ENCODE results near the gene MZB1. TPM values are rescaled to one million over a fixed set of nuclear protein-coding genes. Genes with fewer than 3 reads are reported as not detected.

The MZB1 gene
- total and polyA plus RNA-seq, 2 of the 13 experiments (the other 11 are each of a cell fraction or from before 2014, with no cell fraction given), result 0.31 to 0.40 TPM

DNA sequence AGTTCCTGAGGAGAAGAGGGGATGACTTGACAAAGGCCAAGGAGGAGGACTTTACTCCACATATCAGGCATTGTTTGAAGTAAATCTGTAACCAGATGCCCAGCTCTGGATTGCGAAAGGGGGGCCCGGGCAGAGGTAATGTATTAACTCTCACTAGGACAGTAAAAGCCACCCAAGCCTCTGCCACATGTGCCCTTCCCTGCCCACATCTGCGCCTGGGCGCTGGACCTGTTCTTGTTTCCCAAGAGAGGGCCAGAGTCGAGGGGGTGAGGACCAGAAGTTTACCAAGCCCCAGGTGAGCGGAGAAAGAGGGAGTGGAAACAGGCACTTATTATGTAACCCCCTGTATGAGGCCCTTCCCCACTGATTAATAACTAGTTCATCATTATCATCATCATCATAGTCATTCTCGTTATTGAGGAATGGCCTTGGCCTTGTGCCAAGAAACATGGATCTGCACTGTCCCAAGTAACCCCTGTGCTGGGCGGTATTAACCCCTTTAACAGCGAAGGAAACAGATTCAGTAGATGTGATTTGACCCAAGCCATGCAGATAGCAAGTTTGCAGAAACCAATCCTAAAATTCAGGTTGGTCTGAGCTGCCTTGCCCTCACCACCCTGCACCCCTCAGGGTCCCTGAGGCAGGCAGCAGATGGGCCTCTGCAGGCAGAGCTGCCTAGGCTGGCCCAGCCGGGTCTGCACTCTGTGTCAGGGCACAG, 6.3 kb downstream of the MZB1 start, which contains the start of gene SLC23A1 (continued):
- TF ChIP-seq, protein P1, sequence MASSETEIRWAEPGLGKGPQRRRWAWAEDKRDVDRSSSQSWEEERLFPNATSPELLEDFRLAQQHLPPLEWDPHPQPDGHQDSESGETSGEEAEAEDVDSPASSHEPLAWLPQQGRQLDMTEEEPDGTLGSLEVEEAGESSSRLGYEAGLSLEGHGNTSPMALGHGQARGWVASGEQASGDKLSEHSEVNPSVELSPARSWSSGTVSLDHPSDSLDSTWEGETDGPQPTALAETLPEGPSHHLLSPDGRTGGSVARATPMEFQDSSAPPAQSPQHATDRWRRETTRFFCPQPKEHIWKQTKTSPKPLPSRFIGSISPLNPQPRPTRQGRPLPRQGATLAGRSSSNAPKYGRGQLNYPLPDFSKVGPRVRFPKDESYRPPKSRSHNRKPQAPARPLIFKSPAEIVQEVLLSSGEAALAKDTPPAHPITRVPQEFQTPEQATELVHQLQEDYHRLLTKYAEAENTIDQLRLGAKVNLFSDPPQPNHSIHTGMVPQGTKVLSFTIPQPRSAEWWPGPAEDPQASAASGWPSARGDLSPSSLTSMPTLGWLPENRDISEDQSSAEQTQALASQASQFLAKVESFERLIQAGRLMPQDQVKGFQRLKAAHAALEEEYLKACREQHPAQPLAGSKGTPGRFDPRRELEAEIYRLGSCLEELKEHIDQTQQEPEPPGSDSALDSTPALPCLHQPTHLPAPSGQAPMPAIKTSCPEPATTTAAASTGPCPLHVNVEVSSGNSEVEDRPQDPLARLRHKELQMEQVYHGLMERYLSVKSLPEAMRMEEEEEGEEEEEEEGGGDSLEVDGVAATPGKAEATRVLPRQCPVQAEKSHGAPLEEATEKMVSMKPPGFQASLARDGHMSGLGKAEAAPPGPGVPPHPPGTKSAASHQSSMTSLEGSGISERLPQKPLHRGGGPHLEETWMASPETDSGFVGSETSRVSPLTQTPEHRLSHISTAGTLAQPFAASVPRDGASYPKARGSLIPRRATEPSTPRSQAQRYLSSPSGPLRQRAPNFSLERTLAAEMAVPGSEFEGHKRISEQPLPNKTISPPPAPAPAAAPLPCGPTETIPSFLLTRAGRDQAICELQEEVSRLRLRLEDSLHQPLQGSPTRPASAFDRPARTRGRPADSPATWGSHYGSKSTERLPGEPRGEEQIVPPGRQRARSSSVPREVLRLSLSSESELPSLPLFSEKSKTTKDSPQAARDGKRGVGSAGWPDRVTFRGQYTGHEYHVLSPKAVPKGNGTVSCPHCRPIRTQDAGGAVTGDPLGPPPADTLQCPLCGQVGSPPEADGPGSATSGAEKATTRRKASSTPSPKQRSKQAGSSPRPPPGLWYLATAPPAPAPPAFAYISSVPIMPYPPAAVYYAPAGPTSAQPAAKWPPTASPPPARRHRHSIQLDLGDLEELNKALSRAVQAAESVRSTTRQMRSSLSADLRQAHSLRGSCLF (CRISPR knock-in tag; IDR thresholded peaks at IDR 0.05; ENCODE audit: borderline replicate concordance), result no peak
- TF ChIP-seq, protein P2, sequence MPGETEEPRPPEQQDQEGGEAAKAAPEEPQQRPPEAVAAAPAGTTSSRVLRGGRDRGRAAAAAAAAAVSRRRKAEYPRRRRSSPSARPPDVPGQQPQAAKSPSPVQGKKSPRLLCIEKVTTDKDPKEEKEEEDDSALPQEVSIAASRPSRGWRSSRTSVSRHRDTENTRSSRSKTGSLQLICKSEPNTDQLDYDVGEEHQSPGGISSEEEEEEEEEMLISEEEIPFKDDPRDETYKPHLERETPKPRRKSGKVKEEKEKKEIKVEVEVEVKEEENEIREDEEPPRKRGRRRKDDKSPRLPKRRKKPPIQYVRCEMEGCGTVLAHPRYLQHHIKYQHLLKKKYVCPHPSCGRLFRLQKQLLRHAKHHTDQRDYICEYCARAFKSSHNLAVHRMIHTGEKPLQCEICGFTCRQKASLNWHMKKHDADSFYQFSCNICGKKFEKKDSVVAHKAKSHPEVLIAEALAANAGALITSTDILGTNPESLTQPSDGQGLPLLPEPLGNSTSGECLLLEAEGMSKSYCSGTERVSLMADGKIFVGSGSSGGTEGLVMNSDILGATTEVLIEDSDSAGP (CRISPR knock-in tag; IDR thresholded peaks at IDR 0.05; ENCODE audit: borderline replicate concordance), result peak; percentile 53; the same call in 1 of the 2 replicates
- TF ChIP-seq ZMYM4 (CRISPR knock-in tag; IDR thresholded peaks at IDR 0.05) (0 out of 2 replicates have a peak, but pooled peaks have one; percentile 21), CEBPG (CRISPR knock-in tag; IDR thresholded peaks at IDR 0.05) (peak; percentile 92), HMG20B (CRISPR knock-in tag; conservative IDR thresholded peaks at IDR 0.05) (no peak), POLR2G (IDR thresholded peaks at IDR 0.05; ENCODE audit: low read depth, low read length) (no peak), MBD4 (IDR thresholded peaks at IDR 0.05; ENCODE audit: borderline replicate concordance, low read length) (no peak), ZKSCAN8 (CRISPR knock-in tag; IDR thresholded peaks at IDR 0.05; ENCODE audit: borderline replicate concordance) (no peak), RFX5 (IDR thresholded peaks at IDR 0.05; ENCODE audit: low read depth, low read length) (no peak), ZNF30 (CRISPR knock-in tag; IDR thresholded peaks at IDR 0.05) (no peak), ZNF724P (CRISPR knock-in tag; IDR thresholded peaks at IDR 0.05; ENCODE audit: borderline replicate concordance) (0 out of 2 replicates have a peak, but pooled peaks have one; percentile 51), MEF2D (CRISPR knock-in tag; IDR thresholded peaks at IDR 0.05) (no peak), KLF15 (CRISPR knock-in tag; IDR thresholded peaks at IDR 0.05; ENCODE audit: borderline replicate concordance) (no peak), ETV5 (CRISPR knock-in tag; IDR thresholded peaks at IDR 0.05; ENCODE audit: borderline replicate concordance) (no peak), PHF8 (CRISPR knock-in tag; IDR thresholded peaks at IDR 0.05) (no peak), POLR2AphosphoS5 (IDR thresholded peaks at IDR 0.05; ENCODE audit: low read depth, low read length) (0 out of 2 replicates have a peak, but pooled peaks have one; percentile 45), ZNF816 (CRISPR knock-in tag; IDR thresholded peaks at IDR 0.05; ENCODE audit: borderline replicate concordance) (no peak), ZKSCAN1 (IDR thresholded peaks at IDR 0.05; ENCODE audit: low read length) (no peak)
- TF ChIP-seq, protein P3, sequence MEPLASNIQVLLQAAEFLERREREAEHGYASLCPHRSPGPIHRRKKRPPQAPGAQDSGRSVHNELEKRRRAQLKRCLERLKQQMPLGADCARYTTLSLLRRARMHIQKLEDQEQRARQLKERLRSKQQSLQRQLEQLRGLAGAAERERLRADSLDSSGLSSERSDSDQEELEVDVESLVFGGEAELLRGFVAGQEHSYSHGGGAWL (CRISPR knock-in tag; IDR thresholded peaks at IDR 0.05), result no peak
- TF ChIP-seq, protein P4, sequence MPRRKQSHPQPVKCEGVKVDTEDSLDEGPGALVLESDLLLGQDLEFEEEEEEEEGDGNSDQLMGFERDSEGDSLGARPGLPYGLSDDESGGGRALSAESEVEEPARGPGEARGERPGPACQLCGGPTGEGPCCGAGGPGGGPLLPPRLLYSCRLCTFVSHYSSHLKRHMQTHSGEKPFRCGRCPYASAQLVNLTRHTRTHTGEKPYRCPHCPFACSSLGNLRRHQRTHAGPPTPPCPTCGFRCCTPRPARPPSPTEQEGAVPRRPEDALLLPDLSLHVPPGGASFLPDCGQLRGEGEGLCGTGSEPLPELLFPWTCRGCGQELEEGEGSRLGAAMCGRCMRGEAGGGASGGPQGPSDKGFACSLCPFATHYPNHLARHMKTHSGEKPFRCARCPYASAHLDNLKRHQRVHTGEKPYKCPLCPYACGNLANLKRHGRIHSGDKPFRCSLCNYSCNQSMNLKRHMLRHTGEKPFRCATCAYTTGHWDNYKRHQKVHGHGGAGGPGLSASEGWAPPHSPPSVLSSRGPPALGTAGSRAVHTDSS (CRISPR knock-in tag; conservative IDR thresholded peaks at IDR 0.05), result no peak
- TF ChIP-seq, protein P5, sequence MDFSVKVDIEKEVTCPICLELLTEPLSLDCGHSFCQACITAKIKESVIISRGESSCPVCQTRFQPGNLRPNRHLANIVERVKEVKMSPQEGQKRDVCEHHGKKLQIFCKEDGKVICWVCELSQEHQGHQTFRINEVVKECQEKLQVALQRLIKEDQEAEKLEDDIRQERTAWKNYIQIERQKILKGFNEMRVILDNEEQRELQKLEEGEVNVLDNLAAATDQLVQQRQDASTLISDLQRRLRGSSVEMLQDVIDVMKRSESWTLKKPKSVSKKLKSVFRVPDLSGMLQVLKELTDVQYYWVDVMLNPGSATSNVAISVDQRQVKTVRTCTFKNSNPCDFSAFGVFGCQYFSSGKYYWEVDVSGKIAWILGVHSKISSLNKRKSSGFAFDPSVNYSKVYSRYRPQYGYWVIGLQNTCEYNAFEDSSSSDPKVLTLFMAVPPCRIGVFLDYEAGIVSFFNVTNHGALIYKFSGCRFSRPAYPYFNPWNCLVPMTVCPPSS (IDR thresholded peaks at IDR 0.05), result no peak
